H9 (cell line): ENCODE measurements around the gene GFOD2. TPM values are rescaled to one million over a fixed set of nuclear protein-coding genes. Genes with fewer than 3 reads are reported as not detected.

ENCODE experiments used
- DNase-seq: peaks from one replicate; pipeline ENCODE4 v3.0.0-alpha.2; 2017
- H2AFZ ChIP-seq: one replicate; pipeline ENCODE4 v1.6.1; 2013; ENCODE audit warnings: mild to moderate bottlenecking, low read length, control low read depth, moderate library complexity
- H2AK5ac ChIP-seq: 2 replicates; pipeline ENCODE4 v1.6.1; 2013; ENCODE audit warnings: low read length, control low read depth, mixed read lengths; ENCODE audit not compliant: insufficient read length
- H2BK120ac ChIP-seq: one replicate; pipeline ENCODE4 v1.6.1; 2013; ENCODE audit warnings: low read depth, mild to moderate bottlenecking, low read length, control low read depth, inconsistent platforms; ENCODE audit not compliant: poor library complexity, severe bottlenecking
- H2BK12ac ChIP-seq: 2 replicates; pipeline ENCODE4 v1.6.1; 2013; ENCODE audit warnings: low read length, control low read depth, mixed read lengths, low read depth; ENCODE audit not compliant: insufficient read length
- H2BK15ac ChIP-seq: 2 replicates; pipeline ENCODE4 v1.6.1; 2013; ENCODE audit warnings: low read depth, low read length, control low read depth
- H2BK20ac ChIP-seq: one replicate; pipeline ENCODE4 v1.6.1; 2013; ENCODE audit warnings: low read depth, mild to moderate bottlenecking, low read length, control low read depth, inconsistent platforms; ENCODE audit not compliant: poor library complexity, severe bottlenecking
- H2BK5ac ChIP-seq: 2 replicates; pipeline ENCODE4 v1.6.1; 2013; ENCODE audit warnings: low read length, control low read depth, mixed read lengths; ENCODE audit not compliant: insufficient read length
- H3K14ac ChIP-seq: 2 replicates; pipeline ENCODE4 v1.6.1; 2013; ENCODE audit warnings: low read length, control low read depth; ENCODE audit not compliant: insufficient read depth
- H3K18ac ChIP-seq: 2 replicates; pipeline ENCODE4 v1.6.1; 2013; ENCODE audit warnings: low read depth, mild to moderate bottlenecking, mixed read lengths, low read length, control low read depth; ENCODE audit not compliant: insufficient read length
- H3K23ac ChIP-seq: 2 replicates; pipeline ENCODE4 v1.6.1; 2013; ENCODE audit warnings: low read length, control low read depth, mixed read lengths, low read depth; ENCODE audit not compliant: insufficient read length
- H3K23me2 ChIP-seq: 2 replicates; pipeline ENCODE4 v1.6.1; 2013; ENCODE audit warnings: low read depth, mild to moderate bottlenecking, mixed read lengths, low read length, control low read depth; ENCODE audit not compliant: insufficient read length, poor library complexity, severe bottlenecking
- H3K27ac ChIP-seq: 2 replicates; pipeline ENCODE4 v1.5.1; 2013; ENCODE audit warnings: low read length, control low read depth, mixed read lengths, low read depth; ENCODE audit not compliant: insufficient read length
- H3K27me3 ChIP-seq: 2 replicates; pipeline ENCODE4 v1.6.1; 2013; ENCODE audit warnings: low read length, control low read depth, inconsistent platforms; ENCODE audit not compliant: insufficient read depth
- H3K4ac ChIP-seq: 2 replicates; pipeline ENCODE4 v1.6.1; 2013; ENCODE audit warnings: low read depth, mild to moderate bottlenecking, control low read depth, inconsistent platforms, low read length, moderate library complexity
- H3K4me1 ChIP-seq: 2 replicates; pipeline ENCODE4 v1.6.1; 2013; ENCODE audit warnings: low read length, control low read depth, inconsistent platforms; ENCODE audit not compliant: insufficient read depth
- H3K4me2 ChIP-seq: 2 replicates; pipeline ENCODE4 v1.6.1; 2013; ENCODE audit warnings: low read length, control low read depth, mixed read lengths; ENCODE audit not compliant: insufficient read length, insufficient read depth
- H3K56ac ChIP-seq: 2 replicates; pipeline ENCODE4 v1.6.1; 2013; ENCODE audit warnings: low read depth, mild to moderate bottlenecking, mixed read lengths, low read length, control low read depth; ENCODE audit not compliant: insufficient read length
- H3K79me1 ChIP-seq: 2 replicates; pipeline ENCODE4 v1.6.1; 2013; ENCODE audit warnings: low read depth, mild to moderate bottlenecking, moderate library complexity, low read length, control low read depth, inconsistent platforms; ENCODE audit not compliant: insufficient read depth, poor library complexity, severe bottlenecking
- H3K79me2 ChIP-seq: 2 replicates; pipeline ENCODE4 v1.6.1; 2013; ENCODE audit warnings: low read length, control low read depth, inconsistent platforms; ENCODE audit not compliant: insufficient read depth
- H3K9ac ChIP-seq: 2 replicates; pipeline ENCODE4 v1.6.1; 2013; ENCODE audit warnings: low read length, control low read depth, mixed read lengths; ENCODE audit not compliant: insufficient read length; ENCODE audit errors: extremely low read depth
- H3K9me3 ChIP-seq: one replicate; pipeline ENCODE4 v1.6.1; 2013; ENCODE audit warnings: low read depth, low read length, inconsistent platforms; ENCODE audit not compliant: control insufficient read depth
- H3T11ph ChIP-seq: one replicate; pipeline ENCODE4 v1.6.1; 2013; ENCODE audit warnings: mild to moderate bottlenecking, low read length, control low read depth, inconsistent platforms
- H4K20me1 ChIP-seq: one replicate; pipeline ENCODE4 v1.6.1; 2013; ENCODE audit not compliant: control insufficient read depth, insufficient read length, insufficient read depth
- H4K5ac ChIP-seq: 2 replicates; pipeline ENCODE4 v1.6.1; 2013; ENCODE audit warnings: low read depth, mild to moderate bottlenecking, mixed read lengths, low read length, control low read depth; ENCODE audit not compliant: insufficient read length
- H4K8ac ChIP-seq: replicated peaks from 2 replicates; pipeline ENCODE4 v1.6.1; 2013; ENCODE audit warnings: low read length, control low read depth, mixed read lengths, low read depth; ENCODE audit not compliant: insufficient read length
- H4K91ac ChIP-seq: 2 replicates; pipeline ENCODE4 v1.6.1; 2013; ENCODE audit warnings: low read depth, mild to moderate bottlenecking, moderate library complexity, mixed read lengths, low read length, control low read depth; ENCODE audit not compliant: insufficient read length
- H3K27ac Mint-ChIP-seq, 3 experiments: 2 replicates in 2 of 3; 3 replicates in 1 of 3; pipeline ENCODE4 v1.8.0; 2020 to 2021; ENCODE audit warnings: mixed read lengths in 3 of 3, mild to moderate bottlenecking in 1 of 3, moderate library complexity in 1 of 3
- H3K27me3 Mint-ChIP-seq: 2 replicates; pipeline ENCODE4 v1.8.0; 2021; ENCODE audit warnings: low read depth, mild to moderate bottlenecking, moderate library complexity, mixed read lengths
- H3K36me3 Mint-ChIP-seq, 3 experiments: 2 replicates in 2 of 3; 3 replicates in 1 of 3; pipeline ENCODE4 v1.8.0; 2020 to 2021; ENCODE audit warnings: low read depth in 3 of 3, mixed read lengths in 3 of 3; ENCODE audit not compliant: insufficient read depth in 1 of 3
- H3K4me1 Mint-ChIP-seq, 2 experiments: 2 replicates each; pipeline ENCODE4 v1.8.0; 2020; ENCODE audit warnings: mixed read lengths in 2 of 2
- H3K4me3 Mint-ChIP-seq, 2 experiments: 2 replicates in 1 of 2; 3 replicates in 1 of 2; pipeline ENCODE4 v1.8.0; 2020 to 2021; ENCODE audit warnings: mild to moderate bottlenecking in 2 of 2, mixed read lengths in 2 of 2, moderate library complexity in 1 of 2
- H3K9me3 Mint-ChIP-seq, 2 experiments: 2 replicates in 1 of 2; 3 replicates in 1 of 2; pipeline ENCODE4 v1.8.0; 2020; ENCODE audit warnings: mild to moderate bottlenecking in 2 of 2, mixed read lengths in 2 of 2, moderate library complexity in 1 of 2
- WGBS: extraction: QIAGEN DNeasy Blood & Tissue Kit; methylation state at CpG from one replicate; pipeline ENCODE4 v1.1.7; 2013; ENCODE audit warnings: missing lambda C conversion rate, low lambda C conversion rate, mixed read lengths; ENCODE audit not compliant: insufficient read length; ENCODE audit errors: extremely low coverage; 5-methylcytosine and 5-hydroxymethylcytosine counted together
- total RNA-seq: library from RNA; stranded (reverse); gene quantifications from 2 replicates; pipeline ENCODE4 v1.2.1, GENCODE V29; 2021
- TF ChIP-seq, protein P1 (sequence below): fragments of 200-600 bp; sonication (generic); conservative IDR thresholded peaks from 3 replicates; pipeline ENCODE4 v1.8.0; 2021; ENCODE audit warnings: antibody characterized with exemption, mild to moderate bottlenecking

GFOD2 gene
- total RNA-seq, 1 experiment from 2014 or later: 21.8 TPM

GRCh38 chr16:67762385-67762784 lies 43.3 kb upstream of the GFOD2 start:
- H3K4me3 Mint-ChIP-seq: no peak overlapping the region

More at GRCh38 chr16:67762385-67762784, 43.3 kb upstream of the GFOD2 start:
- Histone ChIP-seq H4K8ac (no peak overlapping the region), H3K4ac (no peak overlapping the region), H3K9me3 (no peaks in the 10 kb centered on the region), H2BK5ac (no peak overlapping the region), H4K5ac (no peak overlapping the region), H3K14ac (no peak overlapping the region; the same call in 1 of the 2 replicates), H3K27ac (no peak overlapping the region), H3K9ac (no peak overlapping the region), H3K56ac (no peak overlapping the region), H4K20me1 (no peaks in the 10 kb centered on the region), H3K23ac (no peak overlapping the region), H3K4me1 (no peaks in the 10 kb centered on the region), H2BK120ac (no peak overlapping the region), H2AK5ac (no peak overlapping the region), H3K4me2 (no peak overlapping the region), H2BK20ac (no peak overlapping the region), H3K79me2 (no peaks in the 10 kb centered on the region), H3K79me1 (no peaks in the 10 kb centered on the region), H3K18ac (no peak overlapping the region), H3K27me3 (no peaks in the 10 kb centered on the region), H4K91ac (no peak overlapping the region), H2BK12ac (no peak overlapping the region), H2AFZ (no peak overlapping the region), H3K23me2 (no peaks in the 10 kb centered on the region), H2BK15ac (no peak overlapping the region), H3T11ph (no peak overlapping the region)
- peaks cover 0 to 9% (median 0%) of the 10 kb centered on the region in 3 experiments; a peak in 4 of 7 replicates for H3K36me3 Mint-ChIP-seq
- no peak for DNase-seq
- TF ChIP-seq, protein P1, sequence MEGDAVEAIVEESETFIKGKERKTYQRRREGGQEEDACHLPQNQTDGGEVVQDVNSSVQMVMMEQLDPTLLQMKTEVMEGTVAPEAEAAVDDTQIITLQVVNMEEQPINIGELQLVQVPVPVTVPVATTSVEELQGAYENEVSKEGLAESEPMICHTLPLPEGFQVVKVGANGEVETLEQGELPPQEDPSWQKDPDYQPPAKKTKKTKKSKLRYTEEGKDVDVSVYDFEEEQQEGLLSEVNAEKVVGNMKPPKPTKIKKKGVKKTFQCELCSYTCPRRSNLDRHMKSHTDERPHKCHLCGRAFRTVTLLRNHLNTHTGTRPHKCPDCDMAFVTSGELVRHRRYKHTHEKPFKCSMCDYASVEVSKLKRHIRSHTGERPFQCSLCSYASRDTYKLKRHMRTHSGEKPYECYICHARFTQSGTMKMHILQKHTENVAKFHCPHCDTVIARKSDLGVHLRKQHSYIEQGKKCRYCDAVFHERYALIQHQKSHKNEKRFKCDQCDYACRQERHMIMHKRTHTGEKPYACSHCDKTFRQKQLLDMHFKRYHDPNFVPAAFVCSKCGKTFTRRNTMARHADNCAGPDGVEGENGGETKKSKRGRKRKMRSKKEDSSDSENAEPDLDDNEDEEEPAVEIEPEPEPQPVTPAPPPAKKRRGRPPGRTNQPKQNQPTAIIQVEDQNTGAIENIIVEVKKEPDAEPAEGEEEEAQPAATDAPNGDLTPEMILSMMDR: no peak
- 0 out of 4 replicates have a peak, but pooled peaks cover 0 to 3% of the 10 kb centered on the region in 2 experiments for H3K4me1 Mint-ChIP-seq
- H3K27me3 Mint-ChIP-seq: no peaks in the 10 kb centered on the region
- no peak overlapping the region; a peak in 1 of 7 replicates for H3K27ac Mint-ChIP-seq
- no CpG with 5 or more reads among the region's 2 CpGs for WGBS
- no peaks in the 10 kb centered on the region for H3K9me3 Mint-ChIP-seq
